Ovary (tissue), 3 donors: ENCODE data around the gene GEMIN8.

Experiments used
- CTCF ChIP-seq, 3 donors: fragments of 450-650 bp in 2 of 3; fragments of 200-600 bp in 1 of 3; IDR thresholded peaks; one replicate each; pipeline versions ENCODE4 v1.5.1 to v1.8.0; 2016 to 2022; ENCODE audit warnings: antibody characterized with exemption in 3 of 3, mild to moderate bottlenecking in 1 of 3
- EP300 ChIP-seq: sonication (generic); formaldehyde crosslinking; IDR thresholded peaks from one replicate; pipeline ENCODE4 v1.6.1; 2017; ENCODE audit warnings: antibody characterized with exemption
- POLR2A ChIP-seq: fragments of 450-650 bp; IDR thresholded peaks from one replicate; pipeline ENCODE4 v1.6.1; 2017; ENCODE audit warnings: antibody characterized with exemption, mild to moderate bottlenecking, moderate library complexity
- donor health status: DM: no; HTN: no; CAD: no.

- no peak for TF ChIP-seq POLR2A
- no peak for TF ChIP-seq CTCF (IDR thresholded peaks at IDR 0.05)
- TF ChIP-seq EP300, result no peak
These were observed 36.1 kb upstream of the GEMIN8 start for GRCh38 chrX:14065800-14066199.
